GM12891 (cell line): ENCODE data around the gene PSG1.
"Not testable (repeated sequence)": the region's sequence is repeated elsewhere in the genome, so short reads cannot be mapped to it uniquely, and the experiment has no call there.

Experiments used
- POLR2A ChIP-seq: IDR thresholded peaks from 2 replicates; pipeline ENCODE4 v1.6.1; 2011; ENCODE audit warnings: low read depth, low read length, control low read depth
- POLR2AphosphoS5 ChIP-seq: IDR thresholded peaks from 2 replicates; pipeline ENCODE4 v1.6.1; 2011; ENCODE audit warnings: low read depth, low read length, control low read depth

DNA sequence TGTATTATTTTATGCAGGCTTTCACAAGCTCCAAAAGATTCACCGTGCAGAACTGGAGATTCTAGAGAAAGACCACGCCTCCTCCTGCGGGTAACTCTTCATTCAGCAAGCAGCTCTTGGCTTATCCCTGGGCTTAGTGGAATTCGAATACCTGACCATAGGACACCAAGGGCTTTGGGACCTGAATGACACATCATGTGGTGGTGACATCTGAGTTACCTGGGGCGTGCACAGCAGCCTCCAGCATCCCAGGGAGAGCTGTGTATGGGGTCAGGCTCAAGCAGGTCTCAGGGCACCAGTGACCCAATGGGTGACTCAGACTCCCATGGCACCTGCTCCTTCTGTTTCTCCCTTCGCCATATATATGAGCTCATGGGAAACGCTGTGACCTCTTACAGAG is 10.9 kb upstream of the PSG1 start:
- not testable (repeated sequence) for TF ChIP-seq POLR2A, POLR2AphosphoS5
